ENCODE data around the gene GJC2. TPM values are rescaled to one million over a fixed set of nuclear protein-coding genes. Genes with fewer than 3 reads are reported as not detected.

Gene GJC2
- total and polyA plus RNA-seq, 10 of the 15 experiments (the other 5 are each of a cell fraction or from before 2014, with no cell fraction given): 0.04 to 0.44 (median 0.07) TPM; not detected in 4

GRCh38 chr1:228139931-228140723 is 9.6 kb upstream of the GJC2 start, which contains the start of gene GUK1:
Gene GUK1, plus strand, starts transcription at chr1:228140279. Its CDS starts 24 bp downstream, at chr1:228140303.
- RAD21 ChIA-PET (ENCODE audit: unreplicated experiment): interaction anchor here (1.2 to 1.4 kb wide), 2 partner anchors 25 to 27 kb away, joined by 5 to 8 read pairs; partner anchors contain the start of gene IBA57
- intact Hi-C loops (cut with micrococcal nuclease; ENCODE audit: unreplicated experiment) (loop anchor here (1.0 to 2.0 kb wide), 3 partner anchors 25 to 57 kb away; partner anchors contain the start of genes ARF1, IBA57 and MRPL55), in situ Hi-C loops (cut with MboI) (loop anchor here (5.0 kb wide), 1 partner anchor 32 kb away; no protein-coding TSS in a partner anchor)
- CTCF ChIA-PET: interaction anchor here (1.0 to 6.1 kb wide), 3 partner anchors 10 to 140 kb away, joined by 3 to 54 read pairs (median 12); partner anchors contain the start of gene IBA57
- under 1% methylated on average over 90 of the region's 95 CpGs for WGBS (ENCODE audit: insufficient coverage, insufficient replicate concordance, low lambda C conversion rate, missing lambda C conversion rate)
- SMC1A ChIA-PET (ENCODE audit: uncharacterized antibody, unreplicated experiment): interaction anchor here (1.1 to 2.4 kb wide), 2 partner anchors 25 to 26 kb away, joined by 3 to 9 read pairs; no protein-coding TSS in a partner anchor
- Histone ChIP-seq H3K4me1 (ENCODE audit: control insufficient read depth, insufficient read depth, low read length) (peaks cover 17% of the 10 kb centered on the region), H4K20me1 (ENCODE audit: control insufficient read depth, insufficient read depth) (0 out of 2 replicates have a peak, but pooled peaks cover 3% of the 10 kb centered on the region), H3K27ac (ENCODE audit: control insufficient read depth, insufficient read depth) (peak within 1 kb of the TSS; percentile 96), H3K4me2 (ENCODE audit: control insufficient read depth, insufficient read depth) (peak within 1 kb of the TSS; percentile 86), H3K79me2 (ENCODE audit: control insufficient read depth, insufficient read depth, low read length) (peaks cover 47% of the 10 kb centered on the region), H3K4me3 (peak within 1 kb of the TSS; percentile 88), H3K27me3 (replicated peaks in 1 of 2; ENCODE audit: control insufficient read depth in 2 of 2, insufficient read depth in 2 of 2, low read length in 1 of 2) (no peaks in the 10 kb centered on the region), H3K36me3 (ENCODE audit: control insufficient read depth in 2 of 2, insufficient read depth in 2 of 2, low read length in 1 of 2) (peaks cover 2 to 8% of the 10 kb centered on the region in 2 experiments; a peak in 3 of 4 replicates), H2AFZ (ENCODE audit: control insufficient read depth, low read depth, low read length) (peak within 1 kb of the TSS; percentile 92), H3K9ac (ENCODE audit: control insufficient read depth, insufficient read depth, low read length) (peak within 1 kb of the TSS; percentile 95), H3K9me3 (replicated peaks; ENCODE audit: control insufficient read depth, insufficient read depth, low read length) (no peaks in the 10 kb centered on the region)
- BruUV-seq (replicated peaks): TSS peak; percentile 74
- POLR2A ChIA-PET: interaction anchor here (0.6 to 5.6 kb wide), 6 partner anchors 22 to 58 kb away, joined by 3 to 43 read pairs (median 3); partner anchors contain the start of genes ARF1 and IBA57
- FAIRE-seq: no peak
- DNase-seq (ENCODE audit: low read depth, low spot score): peak; percentile 98
- ATAC-seq: peak; percentile 88
- TF ChIP-seq RB1 (IDR thresholded peaks at IDR 0.05; ENCODE audit: borderline replicate concordance) (peak; percentile 55; the same call in 1 of the 2 replicates), SMARCA5 (IDR thresholded peaks at IDR 0.05) (peak; percentile 80), TAF1 (IDR thresholded peaks at IDR 0.05; ENCODE audit: borderline replicate concordance, low read depth, low read length) (peak; percentile 53), ZNF207 (IDR thresholded peaks at IDR 0.05; ENCODE audit: borderline replicate concordance) (no peak), POLR2AphosphoS5 (IDR thresholded peaks at IDR 0.05; ENCODE audit: low read length) (peak; percentile 87), ZNF274 (IDR thresholded peaks at IDR 0.05; ENCODE audit: insufficient read depth, insufficient read length) (no peak), MAX (IDR thresholded peaks at IDR 0.05; ENCODE audit: low read depth, low read length) (peak; percentile 66), MYB (IDR thresholded peaks at IDR 0.05; ENCODE audit: borderline replicate concordance, low read depth, low read length) (no peak), RELB (IDR thresholded peaks at IDR 0.05; ENCODE audit: low read depth) (no peak), RAD51 (IDR thresholded peaks at IDR 0.05) (no peak), SPI1 (IDR thresholded peaks at IDR 0.05; ENCODE audit: borderline replicate concordance, insufficient read depth, low read depth, low read length) (no peak; the same call in 1 of the 2 replicates), SRF (IDR thresholded peaks at IDR 0.05; ENCODE audit: low read depth in 2 of 2, low read length in 2 of 2) (peak; percentile 26 to 64; a peak in 1 of 4 replicates), TARDBP (IDR thresholded peaks at IDR 0.05; ENCODE audit: borderline replicate concordance) (no peak), ATF2 (IDR thresholded peaks at IDR 0.05; ENCODE audit: low read length) (no peak), PAX5 (IDR thresholded peaks at IDR 0.05; ENCODE audit: borderline replicate concordance, low read depth, low read length) (0 out of 2 replicates have a peak, but pooled peaks have one; percentile 6), KAT2A (conservative IDR thresholded peaks at IDR 0.05; ENCODE audit: control insufficient read depth, low read depth, low read length) (no peak), NFXL1 (IDR thresholded peaks at IDR 0.05; ENCODE audit: borderline replicate concordance) (no peak), SIN3A (IDR thresholded peaks at IDR 0.05; ENCODE audit: low read depth, low read length) (peak; percentile 56), EED (IDR thresholded peaks at IDR 0.05; ENCODE audit: low read depth) (no peak), FOXM1 (IDR thresholded peaks at IDR 0.05; ENCODE audit: low read depth, low read length) (no peak), MYC (IDR thresholded peaks at IDR 0.05; ENCODE audit: insufficient read depth, insufficient read length, insufficient replicate concordance, low read length, severe bottlenecking) (peak; percentile 46)
